HG02970 (cell line): ENCODE results near the gene MAGEA2.
"Not testable (repeated sequence)": the region's sequence is repeated elsewhere in the genome, so short reads cannot be mapped to it uniquely, and the experiment has no call there.

Experiments
- ATAC-seq: cut with Tn5 transposase; IDR thresholded peaks from one replicate; pipeline ENCODE4 v1.9.1; 2021; ENCODE audit warnings: mild to moderate bottlenecking, moderate library complexity, moderate number of reproducible peaks; ENCODE audit not compliant: unreplicated experiment, low FRiP score

MAGEA2 gene

GRCh38 chrX:152753686-152754650 is at the start of gene MAGEA2:
MAGEA2 (minus strand) TSS chrX:152753842; CDS start chrX:152751363, 2,479 bp downstream.
- not testable (repeated sequence) for ATAC-seq

DNA sequence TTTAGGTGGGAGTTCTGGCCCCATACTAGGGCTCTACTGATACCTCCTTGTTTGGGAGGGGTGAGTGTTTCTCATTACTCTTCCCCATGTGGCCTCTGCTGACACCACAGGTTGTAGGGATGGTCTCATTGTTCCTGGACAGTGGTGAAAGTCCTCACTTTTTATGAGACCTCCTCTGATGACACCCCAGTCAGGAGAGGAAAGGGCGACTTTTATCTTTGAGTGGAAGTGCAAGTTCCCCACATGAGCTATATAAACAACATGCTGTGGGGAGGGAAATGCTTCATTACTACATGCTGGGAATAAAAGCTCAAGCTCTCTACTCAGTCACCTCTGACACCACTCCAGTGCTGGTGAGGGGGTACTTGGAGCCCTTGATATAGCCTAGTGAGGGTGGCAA is 45.3 kb upstream of the MAGEA2 start:
- no peak for ATAC-seq

DNA sequence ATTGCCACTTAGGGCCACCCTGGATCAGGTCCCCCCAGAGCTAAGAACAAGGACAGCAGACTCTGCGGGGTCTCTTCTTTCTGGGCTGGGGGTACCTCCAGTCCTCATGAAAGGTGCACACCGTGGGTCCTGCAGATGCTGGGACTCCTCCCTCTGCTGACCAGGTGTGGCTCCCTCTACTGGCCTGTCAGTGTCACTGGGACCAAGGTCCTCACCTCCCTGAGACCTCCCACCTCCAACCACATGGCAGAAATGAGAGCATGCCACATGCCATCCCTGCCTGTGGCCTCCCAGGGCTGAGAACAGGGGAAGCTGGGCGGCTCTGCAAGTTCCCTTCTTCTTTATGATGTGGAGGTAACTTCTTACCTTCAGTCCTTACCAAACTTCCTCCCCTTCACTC is 33.4 kb upstream of the MAGEA2 start:
- not testable (repeated sequence) for ATAC-seq

GRCh38 chrX:152769549-152770289 is 16.1 kb upstream of the MAGEA2 start, which contains the start of gene MAGEA6:
MAGEA6 (minus strand) TSS chrX:152769689; CDS start chrX:152767650, 2,039 bp downstream.
- ATAC-seq: not testable (repeated sequence)

GRCh38 chrX:152766562-152766961 is 12.9 kb upstream of the MAGEA2 start:
- not testable (repeated sequence) for ATAC-seq

- ATAC-seq: not testable (repeated sequence)
Observed at GRCh38 chrX:152761582-152761981, 7.9 kb upstream of the MAGEA2 start.

DNA sequence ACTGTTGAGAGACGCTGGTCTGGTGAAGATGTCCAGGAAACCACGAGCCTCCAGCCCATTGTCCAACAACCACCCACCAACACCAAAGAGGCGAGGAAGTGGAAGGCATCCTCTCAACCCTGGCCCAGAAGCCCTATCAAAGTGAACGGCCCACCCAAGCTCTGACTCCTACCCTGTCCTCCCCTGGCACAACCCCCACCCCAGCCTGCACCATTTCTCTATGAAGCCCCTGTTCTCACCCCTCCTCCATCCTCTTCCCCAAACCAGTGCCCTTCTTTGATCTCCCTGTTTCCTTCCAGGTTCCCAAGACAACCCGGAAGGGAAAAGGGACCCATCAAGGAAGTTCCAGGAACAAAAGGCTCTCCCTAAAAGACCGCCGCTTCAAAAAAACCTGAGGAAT is 5.9 kb upstream of the MAGEA2 start:
- not testable (repeated sequence) for ATAC-seq

GRCh38 chrX:152758918-152759317 is 5.3 kb upstream of the MAGEA2 start, which contains the start of gene CSAG3:
CSAG3 (plus strand) TSS chrX:152759218.
- not testable (repeated sequence) for ATAC-seq

DNA sequence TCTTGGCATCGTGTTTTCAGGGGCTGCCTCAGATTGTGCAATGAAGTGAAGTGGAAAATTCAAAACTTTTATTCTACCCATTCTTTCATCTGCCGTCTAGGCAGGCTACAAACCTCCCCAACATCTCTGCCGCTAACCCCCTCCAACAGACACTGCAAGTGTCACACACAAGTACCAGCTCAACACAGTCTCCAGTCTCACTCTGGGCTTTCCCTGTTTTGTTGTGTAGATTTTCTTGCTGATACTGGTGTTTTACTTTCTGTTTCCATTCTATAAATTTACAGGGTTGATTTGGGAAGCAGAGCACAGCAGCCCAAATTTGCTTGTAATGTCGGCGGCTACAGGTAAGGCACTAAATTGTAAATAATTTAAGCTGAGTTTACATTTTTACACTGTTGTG is 1.2 kb upstream of the MAGEA2 start:
- ATAC-seq: not testable (repeated sequence)

GRCh38 chrX:152738560-152738959 is 15.1 kb downstream of the MAGEA2 start:
- no peak for ATAC-seq

- not testable (repeated sequence) for ATAC-seq
Observed at GRCh38 chrX:152736528-152736927, 17.1 kb downstream of the MAGEA2 start.

DNA sequence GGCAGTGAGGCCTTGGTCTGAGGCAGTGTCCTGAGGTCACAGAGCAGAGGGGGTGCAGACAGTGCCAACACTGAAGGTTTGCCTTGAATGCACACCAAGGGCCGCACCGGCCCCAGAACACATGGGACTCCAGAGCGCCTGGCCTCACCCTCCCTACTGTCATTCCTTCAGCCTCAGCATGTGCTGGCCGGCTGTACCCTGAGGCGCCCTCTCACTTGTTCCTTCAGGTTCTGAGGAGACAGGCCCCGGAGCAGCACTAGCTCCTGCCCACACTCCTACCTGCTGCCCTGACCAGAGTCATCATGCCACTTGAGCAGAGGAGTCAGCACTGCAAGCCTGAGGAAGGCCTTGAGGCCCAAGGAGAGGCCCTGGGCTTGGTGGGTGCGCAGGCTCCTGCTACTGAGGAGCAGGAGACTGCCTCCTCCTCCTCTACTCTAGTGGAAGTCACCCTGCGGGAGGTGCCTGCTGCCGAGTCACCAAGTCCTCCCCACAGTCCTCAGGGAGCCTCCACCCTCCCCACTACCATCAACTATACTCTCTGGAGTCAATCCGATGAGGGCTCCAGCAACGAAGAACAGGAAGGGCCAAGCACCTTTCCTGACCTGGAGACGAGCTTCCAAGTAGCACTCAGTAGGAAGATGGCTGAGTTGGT is 17.7 kb downstream of the MAGEA2 start:
- ATAC-seq: no peak

GRCh38 chrX:152735101-152735500 is 18.5 kb downstream of the MAGEA2 start:
- ATAC-seq: no peak

- ATAC-seq: not testable (repeated sequence)
Observed at GRCh38 chrX:152734143-152734858, 19.3 kb downstream of the MAGEA2 start.

- no peak for ATAC-seq
Observed at GRCh38 chrX:152733261-152733975, 20.2 kb downstream of the MAGEA2 start, which contains the start of the genes CSAG1 and MAGEA12. CSAG1 (minus strand) TSS chrX:152733721; CDS start chrX:152732460, 1,261 bp downstream. MAGEA12 (plus strand) TSS chrX:152733757; CDS start chrX:152736162, 2,405 bp downstream.

- no peak for ATAC-seq
Observed at GRCh38 chrX:152725409-152725808, 28.2 kb downstream of the MAGEA2 start.

DNA sequence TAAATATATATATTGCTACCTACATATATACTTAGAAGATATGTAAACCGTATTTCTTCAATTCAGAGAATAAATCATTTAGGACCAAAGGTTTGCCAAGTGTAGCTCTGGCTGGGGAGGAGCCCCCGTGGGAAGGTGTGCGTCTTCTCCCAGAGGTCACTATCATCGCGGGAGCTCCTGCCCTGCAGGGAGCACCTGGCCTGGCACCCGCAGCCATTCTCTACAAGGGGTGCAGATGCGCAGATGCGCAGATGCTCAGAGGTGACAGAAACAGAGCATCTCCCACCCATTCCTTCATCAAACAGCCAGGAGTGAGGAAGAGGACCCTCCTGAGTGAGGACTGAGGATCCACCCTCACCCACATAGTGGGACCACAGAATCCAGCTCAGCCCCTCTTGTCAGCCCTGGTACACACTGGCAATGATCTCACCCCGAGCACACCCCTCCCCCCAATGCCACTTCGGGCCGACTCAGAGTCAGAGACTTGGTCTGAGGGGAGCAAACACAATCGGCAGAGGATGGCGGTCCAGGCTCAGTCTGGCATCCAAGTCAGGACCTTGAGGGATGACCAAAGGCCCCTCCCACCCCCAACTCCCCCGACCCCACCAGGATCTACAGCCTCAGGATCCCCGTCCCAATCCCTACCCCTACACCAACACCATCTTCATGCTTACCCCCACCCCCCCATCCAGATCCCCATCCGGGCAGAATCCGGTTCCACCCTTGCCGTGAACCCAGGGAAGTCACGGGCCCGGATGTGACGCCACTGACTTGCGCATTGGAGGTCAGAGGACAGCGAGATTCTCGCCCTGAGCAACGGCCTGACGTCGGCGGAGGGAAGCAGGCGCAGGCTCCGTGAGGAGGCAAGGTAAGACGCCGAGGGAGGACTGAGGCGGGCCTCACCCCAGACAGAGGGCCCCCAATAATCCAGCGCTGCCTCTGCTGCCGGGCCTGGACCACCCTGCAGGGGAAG is 39.5 kb downstream of the MAGEA2 start, which contains the start of gene MAGEA2B:
Gene MAGEA2B (plus strand): TSS at position 814 of the 973 bp plus-strand sequence. CDS start 2,479 bp downstream, outside the sequence.
- not testable (repeated sequence) for ATAC-seq

- ATAC-seq: not testable (repeated sequence)
Observed at GRCh38 chrX:152713195-152713594, 40.4 kb downstream of the MAGEA2 start.
